WTC11 (cell line): ENCODE measurements around the gene EPX. TPM values are rescaled to one million over a fixed set of nuclear protein-coding genes. Genes with fewer than 3 reads are reported as not detected.

Experiments used
- ATAC-seq: fragments of 200-7000 bp; cut with Tn5 transposase; 2 replicates; pipeline ENCODE4 v1.10.0; 2021; ENCODE audit warnings: mild to moderate bottlenecking, moderate library complexity
- CTCF ChIA-PET: fragments of 300-600 bp; sonication (Branson Sonifier 250); formaldehyde crosslinking; loops from one replicate; lab custom pipeline; 2021; ENCODE audit warnings: antibody characterized with exemption; lab: Charles Lee
- POLR2A ChIA-PET: fragments of 350-600 bp; sonication (Branson Sonifier 250); formaldehyde crosslinking; loops from one replicate; lab custom pipeline; 2021; ENCODE audit warnings: antibody characterized with exemption; lab: Charles Lee
- DNase-seq: peaks from one replicate; pipeline ENCODE4 v3.0.0; 2021; ENCODE audit warnings: low spot score
- H3K27ac Mint-ChIP-seq: 2 replicates; pipeline ENCODE4 v1.8.0; 2021; ENCODE audit warnings: mixed read lengths
- H3K27me3 Mint-ChIP-seq: 2 replicates; pipeline ENCODE4 v1.8.0; 2021; ENCODE audit warnings: low read depth, mild to moderate bottlenecking, moderate library complexity, mixed read lengths
- H3K36me3 Mint-ChIP-seq: 2 replicates; pipeline ENCODE4 v1.8.0; 2021; ENCODE audit warnings: mixed read lengths
- H3K4me1 Mint-ChIP-seq: 2 replicates; pipeline ENCODE4 v1.8.0; 2022; ENCODE audit warnings: mixed read lengths
- H3K4me3 Mint-ChIP-seq: 2 replicates; pipeline ENCODE4 v1.8.0; 2021; ENCODE audit warnings: mild to moderate bottlenecking, moderate library complexity, mixed read lengths
- H3K9me3 Mint-ChIP-seq: 2 replicates; pipeline ENCODE4 v1.8.0; 2021; ENCODE audit warnings: mixed read lengths
- CREM ChIP-seq: sonication (generic); formaldehyde crosslinking; IDR thresholded peaks from 2 replicates; pipeline ENCODE4 v1.8.1; 2022; ENCODE audit warnings: mild to moderate bottlenecking, missing genetic modification reagents, moderate library complexity
- E2F5 ChIP-seq: sonication (generic); formaldehyde crosslinking; IDR thresholded peaks from 2 replicates; pipeline ENCODE4 v1.8.1; 2022; ENCODE audit warnings: mild to moderate bottlenecking, moderate library complexity, missing genetic modification reagents
- FOXP4 ChIP-seq: sonication (generic); formaldehyde crosslinking; IDR thresholded peaks from 2 replicates; pipeline ENCODE4 v1.8.0; 2022; ENCODE audit warnings: mild to moderate bottlenecking, missing genetic modification reagents
- GABPB1 ChIP-seq: sonication (generic); formaldehyde crosslinking; IDR thresholded peaks from 2 replicates; pipeline ENCODE4 v1.8.1; 2023; ENCODE audit warnings: mild to moderate bottlenecking, missing genetic modification reagents
- IRF1 ChIP-seq: sonication (generic); formaldehyde crosslinking; IDR thresholded peaks from 2 replicates; pipeline ENCODE4 v1.8.0; 2023; ENCODE audit warnings: missing genetic modification reagents
- OVOL2 ChIP-seq: fragments of 250-450 bp; sonication (Bioruptor Pico); IDR thresholded peaks from 2 replicates; pipeline ENCODE4 v1.9.0; 2021; ENCODE audit warnings: mild to moderate bottlenecking, borderline replicate concordance
- PRRX2 ChIP-seq: fragments of 250-450 bp; sonication (Bioruptor Pico); IDR thresholded peaks from 2 replicates; pipeline ENCODE4 v1.8.0; 2021; ENCODE audit warnings: mild to moderate bottlenecking
- STAT6 ChIP-seq: sonication (generic); formaldehyde crosslinking; conservative IDR thresholded peaks from 2 replicates; pipeline ENCODE4 v1.8.1; 2023; ENCODE audit warnings: mild to moderate bottlenecking, low read depth, missing genetic modification reagents, moderate library complexity
- ZBTB21 ChIP-seq: sonication (generic); formaldehyde crosslinking; IDR thresholded peaks from 2 replicates; pipeline ENCODE4 v1.8.1; 2023; ENCODE audit warnings: mild to moderate bottlenecking, missing genetic modification reagents, borderline replicate concordance
- ZMAT4 ChIP-seq: fragments of 250-450 bp; sonication (Bioruptor Pico); IDR thresholded peaks from 2 replicates; pipeline ENCODE4 v1.9.0; 2021; ENCODE audit warnings: mild to moderate bottlenecking
- ZNF396 ChIP-seq: fragments of 250-450 bp; sonication (Bioruptor Pico); IDR thresholded peaks from 2 replicates; pipeline ENCODE4 v1.8.0; 2021; ENCODE audit warnings: mild to moderate bottlenecking, moderate library complexity, borderline replicate concordance
- ZNF425 ChIP-seq: fragments of 250-450 bp; sonication (Bioruptor Pico); conservative IDR thresholded peaks from 2 replicates; pipeline ENCODE4 v1.9.0; 2021; ENCODE audit warnings: mild to moderate bottlenecking
- total RNA-seq: library from RNA; stranded (reverse); gene quantifications from 3 replicates; pipeline ENCODE4 v1.2.3, GENCODE V29; 2021
- TF ChIP-seq, protein P1 (sequence below): sonication (generic); formaldehyde crosslinking; IDR thresholded peaks from 2 replicates; pipeline ENCODE4 v1.8.0; 2022; ENCODE audit warnings: mild to moderate bottlenecking, missing genetic modification reagents
- TF ChIP-seq, protein P2 (sequence below): sonication (generic); formaldehyde crosslinking; IDR thresholded peaks from 2 replicates; pipeline ENCODE4 v1.8.1; 2022; ENCODE audit warnings: mild to moderate bottlenecking, missing genetic modification reagents, moderate library complexity, borderline replicate concordance
- TF ChIP-seq, protein P3 (sequence below): sonication (generic); formaldehyde crosslinking; IDR thresholded peaks from 2 replicates; pipeline ENCODE4 v1.8.1; 2023; ENCODE audit warnings: mild to moderate bottlenecking, missing genetic modification reagents
- TF ChIP-seq, protein P4 (sequence below): fragments of 250-450 bp; sonication (Bioruptor Pico); IDR thresholded peaks from 2 replicates; pipeline ENCODE4 v1.9.0; 2021; ENCODE audit warnings: mild to moderate bottlenecking, borderline replicate concordance
- TF ChIP-seq, protein P5 (sequence below): sonication (generic); formaldehyde crosslinking; IDR thresholded peaks from 2 replicates; pipeline ENCODE4 v1.8.1; 2023; ENCODE audit warnings: mild to moderate bottlenecking, missing genetic modification reagents, moderate library complexity
- TF ChIP-seq, protein P6 (sequence below): fragments of 250-450 bp; sonication (Bioruptor Pico); IDR thresholded peaks from 2 replicates; pipeline ENCODE4 v1.9.0; 2021; ENCODE audit warnings: moderate library complexity, mild to moderate bottlenecking, inconsistent platforms, borderline replicate concordance

The EPX gene
- total RNA-seq, 1 experiment from 2014 or later, result not detected

- ChIA-PET POLR2A (no interaction called here), CTCF (interaction anchor here (1.3 kb wide), 1 partner anchor 7 kb away, joined by 5 read pairs; no protein-coding TSS in a partner anchor)
- H3K4me3 Mint-ChIP-seq, result no peak overlapping the region
- H3K27me3 Mint-ChIP-seq, result no peaks in the 10 kb centered on the region
- peaks cover 14% of the 10 kb centered on the region for H3K36me3 Mint-ChIP-seq
- H3K27ac Mint-ChIP-seq, result no peak overlapping the region
- DNase-seq (no peak), ATAC-seq (no peak)
- no peaks in the 10 kb centered on the region for H3K4me1 Mint-ChIP-seq
- H3K9me3 Mint-ChIP-seq, result no peaks in the 10 kb centered on the region
- TF ChIP-seq IRF1 (CRISPR knock-in tag) (no peak), GABPB1 (no peak), E2F5 (CRISPR knock-in tag) (no peak), ZBTB21 (CRISPR knock-in tag) (no peak), ZNF396 (no peak), CREM (no peak), PRRX2 (CRISPR knock-in tag) (no peak), ZNF425 (CRISPR knock-in tag) (no peak), STAT6 (no peak), OVOL2 (no peak), ZMAT4 (CRISPR knock-in tag) (no peak), FOXP4 (no peak)
- TF ChIP-seq, protein P1, sequence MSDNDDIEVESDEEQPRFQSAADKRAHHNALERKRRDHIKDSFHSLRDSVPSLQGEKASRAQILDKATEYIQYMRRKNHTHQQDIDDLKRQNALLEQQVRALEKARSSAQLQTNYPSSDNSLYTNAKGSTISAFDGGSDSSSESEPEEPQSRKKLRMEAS (CRISPR knock-in tag), result no peak
- TF ChIP-seq, protein P2, sequence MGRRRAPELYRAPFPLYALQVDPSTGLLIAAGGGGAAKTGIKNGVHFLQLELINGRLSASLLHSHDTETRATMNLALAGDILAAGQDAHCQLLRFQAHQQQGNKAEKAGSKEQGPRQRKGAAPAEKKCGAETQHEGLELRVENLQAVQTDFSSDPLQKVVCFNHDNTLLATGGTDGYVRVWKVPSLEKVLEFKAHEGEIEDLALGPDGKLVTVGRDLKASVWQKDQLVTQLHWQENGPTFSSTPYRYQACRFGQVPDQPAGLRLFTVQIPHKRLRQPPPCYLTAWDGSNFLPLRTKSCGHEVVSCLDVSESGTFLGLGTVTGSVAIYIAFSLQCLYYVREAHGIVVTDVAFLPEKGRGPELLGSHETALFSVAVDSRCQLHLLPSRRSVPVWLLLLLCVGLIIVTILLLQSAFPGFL, result no peak
- TF ChIP-seq, protein P3, sequence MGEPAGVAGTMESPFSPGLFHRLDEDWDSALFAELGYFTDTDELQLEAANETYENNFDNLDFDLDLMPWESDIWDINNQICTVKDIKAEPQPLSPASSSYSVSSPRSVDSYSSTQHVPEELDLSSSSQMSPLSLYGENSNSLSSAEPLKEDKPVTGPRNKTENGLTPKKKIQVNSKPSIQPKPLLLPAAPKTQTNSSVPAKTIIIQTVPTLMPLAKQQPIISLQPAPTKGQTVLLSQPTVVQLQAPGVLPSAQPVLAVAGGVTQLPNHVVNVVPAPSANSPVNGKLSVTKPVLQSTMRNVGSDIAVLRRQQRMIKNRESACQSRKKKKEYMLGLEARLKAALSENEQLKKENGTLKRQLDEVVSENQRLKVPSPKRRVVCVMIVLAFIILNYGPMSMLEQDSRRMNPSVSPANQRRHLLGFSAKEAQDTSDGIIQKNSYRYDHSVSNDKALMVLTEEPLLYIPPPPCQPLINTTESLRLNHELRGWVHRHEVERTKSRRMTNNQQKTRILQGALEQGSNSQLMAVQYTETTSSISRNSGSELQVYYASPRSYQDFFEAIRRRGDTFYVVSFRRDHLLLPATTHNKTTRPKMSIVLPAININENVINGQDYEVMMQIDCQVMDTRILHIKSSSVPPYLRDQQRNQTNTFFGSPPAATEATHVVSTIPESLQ (CRISPR knock-in tag), result no peak
- TF ChIP-seq, protein P4, sequence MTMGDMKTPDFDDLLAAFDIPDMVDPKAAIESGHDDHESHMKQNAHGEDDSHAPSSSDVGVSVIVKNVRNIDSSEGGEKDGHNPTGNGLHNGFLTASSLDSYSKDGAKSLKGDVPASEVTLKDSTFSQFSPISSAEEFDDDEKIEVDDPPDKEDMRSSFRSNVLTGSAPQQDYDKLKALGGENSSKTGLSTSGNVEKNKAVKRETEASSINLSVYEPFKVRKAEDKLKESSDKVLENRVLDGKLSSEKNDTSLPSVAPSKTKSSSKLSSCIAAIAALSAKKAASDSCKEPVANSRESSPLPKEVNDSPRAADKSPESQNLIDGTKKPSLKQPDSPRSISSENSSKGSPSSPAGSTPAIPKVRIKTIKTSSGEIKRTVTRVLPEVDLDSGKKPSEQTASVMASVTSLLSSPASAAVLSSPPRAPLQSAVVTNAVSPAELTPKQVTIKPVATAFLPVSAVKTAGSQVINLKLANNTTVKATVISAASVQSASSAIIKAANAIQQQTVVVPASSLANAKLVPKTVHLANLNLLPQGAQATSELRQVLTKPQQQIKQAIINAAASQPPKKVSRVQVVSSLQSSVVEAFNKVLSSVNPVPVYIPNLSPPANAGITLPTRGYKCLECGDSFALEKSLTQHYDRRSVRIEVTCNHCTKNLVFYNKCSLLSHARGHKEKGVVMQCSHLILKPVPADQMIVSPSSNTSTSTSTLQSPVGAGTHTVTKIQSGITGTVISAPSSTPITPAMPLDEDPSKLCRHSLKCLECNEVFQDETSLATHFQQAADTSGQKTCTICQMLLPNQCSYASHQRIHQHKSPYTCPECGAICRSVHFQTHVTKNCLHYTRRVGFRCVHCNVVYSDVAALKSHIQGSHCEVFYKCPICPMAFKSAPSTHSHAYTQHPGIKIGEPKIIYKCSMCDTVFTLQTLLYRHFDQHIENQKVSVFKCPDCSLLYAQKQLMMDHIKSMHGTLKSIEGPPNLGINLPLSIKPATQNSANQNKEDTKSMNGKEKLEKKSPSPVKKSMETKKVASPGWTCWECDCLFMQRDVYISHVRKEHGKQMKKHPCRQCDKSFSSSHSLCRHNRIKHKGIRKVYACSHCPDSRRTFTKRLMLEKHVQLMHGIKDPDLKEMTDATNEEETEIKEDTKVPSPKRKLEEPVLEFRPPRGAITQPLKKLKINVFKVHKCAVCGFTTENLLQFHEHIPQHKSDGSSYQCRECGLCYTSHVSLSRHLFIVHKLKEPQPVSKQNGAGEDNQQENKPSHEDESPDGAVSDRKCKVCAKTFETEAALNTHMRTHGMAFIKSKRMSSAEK (CRISPR knock-in tag), result no peak
- TF ChIP-seq, protein P5, sequence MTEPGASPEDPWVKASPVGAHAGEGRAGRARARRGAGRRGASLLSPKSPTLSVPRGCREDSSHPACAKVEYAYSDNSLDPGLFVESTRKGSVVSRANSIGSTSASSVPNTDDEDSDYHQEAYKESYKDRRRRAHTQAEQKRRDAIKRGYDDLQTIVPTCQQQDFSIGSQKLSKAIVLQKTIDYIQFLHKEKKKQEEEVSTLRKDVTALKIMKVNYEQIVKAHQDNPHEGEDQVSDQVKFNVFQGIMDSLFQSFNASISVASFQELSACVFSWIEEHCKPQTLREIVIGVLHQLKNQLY (CRISPR knock-in tag), result no peak
- TF ChIP-seq, protein P6, sequence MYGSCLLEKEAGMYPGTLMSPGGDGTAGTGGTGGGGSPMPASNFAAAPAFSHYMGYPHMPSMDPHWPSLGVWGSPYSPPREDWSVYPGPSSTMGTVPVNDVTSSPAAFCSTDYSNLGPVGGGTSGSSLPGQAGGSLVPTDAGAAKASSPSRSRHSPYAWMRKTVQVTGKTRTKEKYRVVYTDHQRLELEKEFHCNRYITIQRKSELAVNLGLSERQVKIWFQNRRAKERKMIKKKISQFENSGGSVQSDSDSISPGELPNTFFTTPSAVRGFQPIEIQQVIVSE (CRISPR knock-in tag), result no peak
Observed at GRCh38 chr17:58207451-58207850, 14.9 kb downstream of the EPX start.
